CD14-positive monocyte (primary cell): Measurements from ENCODE around the gene HSH2D. TPM values are rescaled to one million over a fixed set of nuclear protein-coding genes. Genes with fewer than 3 reads are reported as not detected.

Experiments
- DNase-seq, 3 donors: peaks; one replicate each; pipeline ENCODE4 v3.0.0-alpha.2; 2011 to 2022
- H2AFZ ChIP-seq: 2 replicates; pipeline ENCODE4 v1.6.0; 2012; ENCODE audit warnings: mild to moderate bottlenecking, low read depth, low read length, inconsistent platforms; ENCODE audit not compliant: insufficient read depth, poor library complexity, severe bottlenecking
- H3K27ac ChIP-seq, 2 donors: 1 replicate in 1 of 2; 2 replicates in 1 of 2; pipeline ENCODE4 v1.5.1; 2012 to 2013; ENCODE audit warnings: low read length in 2 of 2, control low read depth in 1 of 2, inconsistent platforms in 1 of 2, low read depth in 1 of 2, mild to moderate bottlenecking in 1 of 2
- H3K27me3 ChIP-seq, 2 donors: one replicate each; pipeline versions ENCODE4 v1.6.0 to v1.6.1; 2011 to 2013; ENCODE audit warnings: low read length in 2 of 2; ENCODE audit not compliant: control insufficient read depth in 2 of 2, insufficient read depth in 2 of 2
- H3K36me3 ChIP-seq, 2 donors: replicated peaks in 1 of 2; 1 replicate in 1 of 2; 2 replicates in 1 of 2; pipeline versions ENCODE4 v1.5.1 to v1.6.1; 2012 to 2013; ENCODE audit warnings: low read length in 2 of 2, control low read depth in 1 of 2, inconsistent platforms in 1 of 2, mild to moderate bottlenecking in 1 of 2; ENCODE audit not compliant: insufficient read depth in 2 of 2, control insufficient read depth in 1 of 2
- H3K4me1 ChIP-seq, 2 donors: 1 replicate in 1 of 2; 2 replicates in 1 of 2; pipeline versions ENCODE4 v1.5.1 to v1.6.1; 2012 to 2013; ENCODE audit warnings: low read length in 2 of 2, control low read depth in 1 of 2, inconsistent platforms in 1 of 2, mild to moderate bottlenecking in 1 of 2, moderate library complexity in 1 of 2; ENCODE audit not compliant: insufficient read depth in 2 of 2, control insufficient read depth in 1 of 2
- H3K4me2 ChIP-seq: replicated peaks from 2 replicates; pipeline ENCODE3; 2012; ENCODE audit warnings: low read length, moderate library complexity, mild to moderate bottlenecking; ENCODE audit not compliant: poor library complexity, severe bottlenecking; ENCODE audit errors: extremely low read depth
- H3K4me3 ChIP-seq, 3 experiments: fragments of 200-600 bp in 1 of 3; sonication (generic) in 1 of 3; replicated peaks in 1 of 3; 1 replicate in 2 of 3; 2 replicates in 1 of 3; pipeline ENCODE4 v1.5.1; 2011 to 2013; ENCODE audit warnings: low read length in 3 of 3, mild to moderate bottlenecking in 3 of 3, control low read depth in 2 of 3, low read depth in 2 of 3, inconsistent platforms in 1 of 3, moderate library complexity in 1 of 3
- H3K79me2 ChIP-seq: 2 replicates; pipeline ENCODE4 v1.6.0; 2012; ENCODE audit warnings: mild to moderate bottlenecking, control low read depth, inconsistent platforms, low read length, moderate library complexity; ENCODE audit not compliant: insufficient read depth
- H3K9ac ChIP-seq: 2 replicates; pipeline ENCODE4 v1.6.0; 2017; ENCODE audit warnings: low read length, mild to moderate bottlenecking; ENCODE audit not compliant: insufficient read depth, poor library complexity, severe bottlenecking
- H3K9me3 ChIP-seq, 2 donors: replicated peaks in 1 of 2; 1 replicate in 1 of 2; 2 replicates in 1 of 2; pipeline versions ENCODE4 v1.5.1 to v1.6.1; 2012 to 2013; ENCODE audit warnings: low read length in 2 of 2, control low read depth in 1 of 2; ENCODE audit not compliant: control insufficient read depth in 1 of 2, insufficient read depth in 1 of 2
- H4K20me1 ChIP-seq: 2 replicates; pipeline ENCODE4 v1.6.0; 2012; ENCODE audit warnings: mild to moderate bottlenecking, low read length, control low read depth, moderate library complexity; ENCODE audit not compliant: insufficient read depth
- H3K27ac Mint-ChIP-seq, 7 donors: one replicate each; pipeline ENCODE4 v1.8.0; 2020; ENCODE audit warnings: mild to moderate bottlenecking in 7 of 7, mixed read lengths in 7 of 7, moderate library complexity in 6 of 7, inconsistent platforms in 2 of 7
- H3K27me3 Mint-ChIP-seq, 3 donors: one replicate each; pipeline ENCODE4 v1.8.0; 2021 to 2022; ENCODE audit warnings: low read depth in 3 of 3, mild to moderate bottlenecking in 3 of 3, mixed read lengths in 3 of 3, moderate library complexity in 3 of 3, inconsistent platforms in 1 of 3
- H3K36me3 Mint-ChIP-seq, 2 donors: one replicate each; pipeline ENCODE4 v1.8.0; 2020; ENCODE audit warnings: mixed read lengths in 2 of 2, inconsistent platforms in 1 of 2, mild to moderate bottlenecking in 1 of 2
- H3K4me1 Mint-ChIP-seq: one replicate; pipeline ENCODE4 v1.8.0; 2020; ENCODE audit warnings: mild to moderate bottlenecking, mixed read lengths
- H3K4me3 Mint-ChIP-seq, 2 donors: one replicate each; pipeline ENCODE4 v1.8.0; 2020; ENCODE audit warnings: mild to moderate bottlenecking in 2 of 2, mixed read lengths in 2 of 2, moderate library complexity in 1 of 2
- H3K9me3 Mint-ChIP-seq, 7 donors: one replicate each; pipeline ENCODE4 v1.8.0; 2020 to 2022; ENCODE audit warnings: mixed read lengths in 7 of 7, mild to moderate bottlenecking in 6 of 7, moderate library complexity in 6 of 7, inconsistent platforms in 2 of 7
- CTCF ChIP-seq: fragments of 200-600 bp; IDR thresholded peaks from one replicate; pipeline ENCODE4 v1.8.0; 2022; ENCODE audit warnings: antibody characterized with exemption, mild to moderate bottlenecking
- WGBS: methylation state at CpG from one replicate; pipeline ENCODE4 v1.1.5; 2013; ENCODE audit warnings: missing lambda C conversion rate; ENCODE audit not compliant: insufficient coverage; 5-methylcytosine and 5-hydroxymethylcytosine counted together
- intact Hi-C, 2 donors: fragments of 100-400 bp; cut with micrococcal nuclease; formaldehyde crosslinking; loops; one replicate each; pipeline versions ENCODE4 v1.15.0 to v1.15.1; 2023
- polyA plus RNA-seq, 3 donors: library from polyadenylated mRNA; depleted of rRNA in 1 of 3; unstranded in 2 of 3; stranded (reverse) in 1 of 3; fragments of 300-500 nt in 2 of 3; fragments of >200 nt in 1 of 3; fragmentation: Illumina TruSeq in 2 of 3; gene quantifications; 1 replicate in 2 of 3; 2 replicates in 1 of 3; pipeline ENCODE4 v1.2.3, GENCODE V29; 2012 to 2021

HSH2D gene
- polyA plus RNA-seq, 3 donors, result 13.8 to 106 (median 16.7) TPM

DNA sequence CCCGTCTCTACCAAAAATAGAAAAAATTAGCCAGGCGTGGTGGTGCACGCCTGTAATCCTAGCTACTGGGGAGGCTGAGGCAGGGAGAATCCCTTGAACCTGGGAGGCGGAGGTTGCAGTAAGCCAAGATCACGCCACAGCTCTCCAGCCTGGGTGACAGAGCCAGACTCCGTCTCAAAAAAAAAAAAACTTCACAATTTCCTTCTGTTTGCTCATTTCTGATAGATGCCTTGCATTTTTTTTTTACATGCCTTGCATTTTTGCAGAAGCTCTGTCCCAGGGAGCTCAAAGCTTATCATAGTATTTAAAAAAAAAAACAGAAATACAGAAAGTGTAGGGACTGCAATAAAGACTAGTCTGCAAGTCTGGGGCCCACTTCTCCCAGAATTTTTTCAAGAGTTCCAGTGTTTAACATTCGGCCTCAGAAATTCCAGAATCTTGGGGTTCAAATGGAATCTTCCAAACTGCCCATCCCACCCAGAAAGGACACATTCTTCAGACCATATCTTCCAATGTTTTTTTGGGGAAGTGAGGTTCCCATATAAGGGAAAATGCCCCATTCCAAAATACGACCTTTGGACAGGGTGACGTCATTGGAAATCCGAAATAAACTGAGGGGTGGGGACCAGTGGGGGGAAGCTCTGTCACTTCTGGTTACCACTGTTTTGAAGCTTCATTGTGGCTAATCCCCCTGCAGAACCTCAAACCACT, 49.0 kb upstream of the HSH2D start:
- Mint-ChIP-seq H3K27me3 (peaks cover 0 to 3% (median 0%) of the 10 kb centered on the region in 3 donors), H3K36me3 (peaks cover 82 to 99% of the 10 kb centered on the region in 2 donors), H3K9me3 (no peaks in the 10 kb centered on the region), H3K4me1 (no peaks in the 10 kb centered on the region), H3K27ac (peak overlapping the region in 3 of 7 donors; percentile 26 to 79 (median 74)), H3K4me3 (no peak overlapping the region)
- no peak overlapping the region for H3K4me3 ChIP-seq
- H3K9me3 ChIP-seq, result no peaks in the 10 kb centered on the region
- no peak for DNase-seq
- 69% methylated on average over 3 of the region's 10 CpGs for WGBS
- no peak overlapping the region for H2AFZ ChIP-seq
- no peaks in the 10 kb centered on the region for H3K27me3 ChIP-seq
- peaks cover 49% of the 10 kb centered on the region for H4K20me1 ChIP-seq
- H3K9ac ChIP-seq, result no peak overlapping the region
- intact Hi-C loops, result no loop called here
- no peaks in the 10 kb centered on the region for H3K4me1 ChIP-seq
- peak overlapping the region in 1 of 2 donors; percentile 20 for H3K27ac ChIP-seq
- H3K4me2 ChIP-seq, result no peak overlapping the region
- peaks cover 83 to 98% of the 10 kb centered on the region in 2 donors for H3K36me3 ChIP-seq
- peaks cover 18% of the 10 kb centered on the region for H3K79me2 ChIP-seq
- TF ChIP-seq CTCF, result no peak

DNA sequence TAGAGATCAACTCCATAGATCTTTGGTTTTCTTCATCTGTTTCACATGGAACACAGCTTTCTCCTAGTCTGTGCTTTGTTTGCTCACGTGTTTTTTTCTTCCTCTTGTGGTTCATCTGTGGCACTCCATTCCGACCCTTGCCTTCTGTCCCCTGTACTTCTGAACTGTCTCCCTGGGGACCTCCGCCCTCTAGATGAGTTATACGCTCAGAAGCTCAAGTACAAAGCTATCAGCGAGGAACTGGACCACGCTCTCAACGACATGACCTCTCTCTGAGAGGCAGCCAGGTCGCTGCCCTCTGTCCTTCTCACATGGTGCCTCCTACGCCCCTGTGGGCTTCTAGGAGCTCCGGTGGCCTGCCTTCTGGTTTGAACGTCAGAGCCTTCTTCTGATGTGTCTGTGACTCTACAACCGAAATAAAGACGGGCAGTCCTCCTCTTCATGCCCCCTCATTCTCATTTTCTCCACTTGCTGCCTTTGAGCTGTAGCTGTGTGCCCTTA, 48.4 kb upstream of the HSH2D start:
- H3K36me3 ChIP-seq, result peaks cover 83 to 98% of the 10 kb centered on the region in 2 donors
- no peak overlapping the region for H3K4me3 ChIP-seq
- Mint-ChIP-seq H3K27me3 (peaks cover 0 to 2% (median 0%) of the 10 kb centered on the region in 3 donors), H3K4me1 (no peaks in the 10 kb centered on the region), H3K4me3 (no peak overlapping the region), H3K27ac (peak overlapping the region in 4 of 7 donors; percentile 9 to 79 (median 51)), H3K36me3 (peaks cover 82 to 99% of the 10 kb centered on the region in 2 donors), H3K9me3 (no peaks in the 10 kb centered on the region)
- H3K9me3 ChIP-seq, result no peaks in the 10 kb centered on the region
- H3K4me1 ChIP-seq, result no peaks in the 10 kb centered on the region
- H3K4me2 ChIP-seq, result no peak overlapping the region
- H3K27me3 ChIP-seq, result no peaks in the 10 kb centered on the region
- DNase-seq, result no peak
- no peak overlapping the region for H3K9ac ChIP-seq
- H3K27ac ChIP-seq, result peak overlapping the region in 1 of 2 donors; percentile 20
- no peak for TF ChIP-seq CTCF
- H3K79me2 ChIP-seq, result peaks cover 13% of the 10 kb centered on the region
- H4K20me1 ChIP-seq, result peaks cover 44% of the 10 kb centered on the region
- intact Hi-C loops, result no loop called here
- WGBS, result 75% methylated on average over 13 of the region's 13 CpGs
- no peak overlapping the region for H2AFZ ChIP-seq
